Activated CD4-positive, alpha-beta memory T cell treated with anti-CD3 and anti-CD28 coated beads, Interleukin-2, amount 10 ng/mL, durations not matched to agents 7 days and 5 days (primary cell): ENCODE results near the gene SGPL1. TPM values are rescaled to one million over a fixed set of nuclear protein-coding genes. Genes with fewer than 3 reads are reported as not detected.

Source experiments
- CTCF ChIA-PET: fragments of 350-600 bp; sonication (Branson Sonifier 250); formaldehyde crosslinking; loops from one replicate; lab custom pipeline; 2021; ENCODE audit warnings: antibody characterized with exemption, inconsistent platforms; lab: Charles Lee
- POLR2A ChIA-PET: fragments of 350-600 bp; sonication (Branson Sonifier 250); formaldehyde crosslinking; loops from one replicate; lab custom pipeline; 2021; ENCODE audit warnings: antibody characterized with exemption; lab: Charles Lee
- DNase-seq: peaks from one replicate; pipeline ENCODE4 v3.0.0-alpha.2; 2020
- H3K27ac Mint-ChIP-seq: one replicate; pipeline ENCODE4 v1.8.0; 2021; ENCODE audit warnings: mild to moderate bottlenecking, mixed read lengths
- H3K27me3 Mint-ChIP-seq: one replicate; pipeline ENCODE4 v1.8.0; 2021; ENCODE audit warnings: mixed read lengths
- H3K36me3 Mint-ChIP-seq: one replicate; pipeline ENCODE4 v1.8.0; 2021; ENCODE audit warnings: low read depth, mixed read lengths
- H3K4me1 Mint-ChIP-seq: one replicate; pipeline ENCODE4 v1.8.0; 2021; ENCODE audit warnings: mixed read lengths
- H3K4me3 Mint-ChIP-seq: one replicate; pipeline ENCODE4 v1.8.0; 2021; ENCODE audit warnings: mild to moderate bottlenecking, mixed read lengths
- H3K9me3 Mint-ChIP-seq: one replicate; pipeline ENCODE4 v1.8.0; 2021; ENCODE audit warnings: mixed read lengths
- total RNA-seq, 2 experiments: library from RNA; stranded (reverse); gene quantifications; one replicate each; pipeline ENCODE4 v1.2.3, GENCODE V29; 2021

Gene SGPL1
- total RNA-seq, 2 experiments from 2014 or later: 25.8 to 28.5 TPM

- Mint-ChIP-seq H3K36me3 (no peaks in the 10 kb centered on the region), H3K27ac (no peak overlapping the region), H3K27me3 (no peaks in the 10 kb centered on the region), H3K4me3 (no peak overlapping the region), H3K4me1 (peaks cover under 1% of the 10 kb centered on the region), H3K9me3 (no peaks in the 10 kb centered on the region)
- ChIA-PET POLR2A (no interaction called here), CTCF (no interaction called here)
- no peak for DNase-seq
These were observed 6.6 kb upstream of the SGPL1 start for GRCh38 chr10:70809011-70809611.

GRCh38 chr10:70809726-70810125 is 6.0 kb upstream of the SGPL1 start:
- CTCF ChIA-PET: interaction anchor here (1.1 kb wide), 1 partner anchor 69 kb away, joined by 3 read pairs; no protein-coding TSS in a partner anchor
- DNase-seq: no peak
- Mint-ChIP-seq H3K27ac (no peak overlapping the region), H3K9me3 (no peaks in the 10 kb centered on the region), H3K4me3 (no peak overlapping the region), H3K36me3 (no peaks in the 10 kb centered on the region), H3K27me3 (no peaks in the 10 kb centered on the region), H3K4me1 (peaks cover 3% of the 10 kb centered on the region)
- POLR2A ChIA-PET: no interaction called here

- Mint-ChIP-seq H3K9me3 (no peaks in the 10 kb centered on the region), H3K27me3 (no peaks in the 10 kb centered on the region), H3K4me1 (peaks cover 6% of the 10 kb centered on the region), H3K27ac (no peak overlapping the region), H3K4me3 (no peak overlapping the region), H3K36me3 (no peaks in the 10 kb centered on the region)
- ChIA-PET POLR2A (no interaction called here), CTCF (interaction anchor here (0.7 to 0.8 kb wide), 2 partner anchors 19 to 77 kb away, joined by 3 read pairs; no protein-coding TSS in a partner anchor)
- no peak for DNase-seq
These were observed 4.8 kb upstream of the SGPL1 start for GRCh38 chr10:70810967-70811366.

DNA sequence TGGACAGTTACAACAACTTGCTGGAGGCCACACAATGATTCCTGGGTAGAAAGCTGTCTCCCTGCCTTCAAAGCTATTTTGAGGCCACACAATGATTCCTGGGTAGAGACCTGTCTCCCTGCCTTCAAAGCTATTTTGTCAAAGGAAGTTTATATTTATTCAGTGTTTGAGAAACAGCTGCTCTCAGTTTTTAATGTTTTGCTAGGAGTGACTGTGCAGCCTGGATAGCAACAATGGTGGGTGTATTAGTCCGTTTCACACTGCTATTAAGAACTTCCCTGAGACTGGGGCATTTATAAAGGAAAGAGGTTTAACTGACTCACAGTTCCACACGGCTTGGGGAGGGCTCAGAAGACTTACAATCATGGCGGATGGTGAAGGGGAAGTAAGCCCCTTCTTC is 3.9 kb upstream of the SGPL1 start:
- ChIA-PET CTCF (interaction anchor here (0.8 kb wide), 1 partner anchor 76 kb away, joined by 3 read pairs; no protein-coding TSS in a partner anchor), POLR2A (no interaction called here)
- Mint-ChIP-seq H3K36me3 (no peaks in the 10 kb centered on the region), H3K27me3 (no peaks in the 10 kb centered on the region), H3K4me3 (no peak overlapping the region), H3K27ac (no peak overlapping the region), H3K4me1 (peaks cover 12% of the 10 kb centered on the region), H3K9me3 (no peaks in the 10 kb centered on the region)
- no peak for DNase-seq

DNA sequence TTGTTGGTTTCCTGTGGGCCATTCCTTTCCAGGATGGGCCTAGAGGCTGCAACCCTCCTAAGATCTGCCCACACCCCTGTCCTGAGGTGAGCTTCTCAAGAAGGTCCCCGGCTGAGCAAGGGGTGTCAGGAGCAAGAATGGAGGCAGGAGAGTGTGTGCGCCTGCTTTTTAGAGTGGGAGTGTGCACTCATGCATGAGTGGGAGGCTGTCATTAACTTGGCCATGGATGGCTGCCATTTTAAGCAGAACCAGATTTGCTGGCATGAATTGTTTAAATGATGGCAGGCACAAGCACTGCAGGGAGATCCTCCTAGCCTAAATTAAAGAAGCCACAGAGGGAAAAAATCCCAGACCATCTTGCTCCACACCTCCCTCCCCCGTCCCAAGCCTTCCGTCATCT is 2.9 kb upstream of the SGPL1 start:
- Mint-ChIP-seq H3K36me3 (peaks cover 5% of the 10 kb centered on the region), H3K27me3 (no peaks in the 10 kb centered on the region), H3K27ac (no peak overlapping the region), H3K9me3 (no peaks in the 10 kb centered on the region), H3K4me1 (peaks cover 17% of the 10 kb centered on the region), H3K4me3 (no peak overlapping the region)
- ChIA-PET POLR2A (no interaction called here), CTCF (interaction anchor here (1.6 kb wide), 1 partner anchor 254 kb away, joined by 4 read pairs; no protein-coding TSS in a partner anchor)
- no peak for DNase-seq

- no peaks in the 10 kb centered on the region for H3K27me3 Mint-ChIP-seq
- H3K36me3 Mint-ChIP-seq: peaks cover 6% of the 10 kb centered on the region
- no peaks in the 10 kb centered on the region for H3K9me3 Mint-ChIP-seq
- ChIA-PET POLR2A (interaction anchor here (1.4 kb wide), 1 partner anchor 68 kb away, joined by 3 read pairs; no protein-coding TSS in a partner anchor), CTCF (interaction anchor here (1.1 to 1.6 kb wide), 2 partner anchors 10 to 255 kb away, joined by 3 to 4 read pairs; no protein-coding TSS in a partner anchor)
- H3K4me3 Mint-ChIP-seq: peak overlapping the region; percentile 8
- no peak for DNase-seq
- H3K4me1 Mint-ChIP-seq: peaks cover 19% of the 10 kb centered on the region
- no peak overlapping the region for H3K27ac Mint-ChIP-seq
These were observed 1.6 kb upstream of the SGPL1 start for GRCh38 chr10:70814126-70814525.

GRCh38 chr10:70816220-70816894 is 609 bp downstream of the SGPL1 start:
- Mint-ChIP-seq H3K4me1 (peaks cover 25% of the 10 kb centered on the region), H3K4me3 (peak overlapping the region; percentile 91), H3K36me3 (peaks cover 12% of the 10 kb centered on the region), H3K27ac (peak overlapping the region; percentile 77), H3K9me3 (no peaks in the 10 kb centered on the region), H3K27me3 (no peaks in the 10 kb centered on the region)
- ChIA-PET POLR2A (interaction anchor here (1.1 to 1.2 kb wide), 2 partner anchors 13 to 48 kb away, joined by 3 read pairs; no protein-coding TSS in a partner anchor), CTCF (interaction anchor here (1.3 to 2.1 kb wide), 5 partner anchors 35 to 266 kb away, joined by 3 to 18 read pairs (median 5); no protein-coding TSS in a partner anchor)
- DNase-seq: peak; percentile 42

- H3K4me3 Mint-ChIP-seq: no peak overlapping the region
- no peak overlapping the region for H3K27ac Mint-ChIP-seq
- H3K4me1 Mint-ChIP-seq: peaks cover 21% of the 10 kb centered on the region
- no peak for DNase-seq
- no peaks in the 10 kb centered on the region for H3K9me3 Mint-ChIP-seq
- H3K36me3 Mint-ChIP-seq: peaks cover 12% of the 10 kb centered on the region
- no peaks in the 10 kb centered on the region for H3K27me3 Mint-ChIP-seq
- ChIA-PET CTCF (interaction anchor here (1.0 kb wide), 1 partner anchor 18 kb away, joined by 3 read pairs; no protein-coding TSS in a partner anchor), POLR2A (interaction anchor here (0.5 kb wide), 1 partner anchor 265 kb away, joined by 3 read pairs; no protein-coding TSS in a partner anchor)
These were observed 5.4 kb downstream of the SGPL1 start for GRCh38 chr10:70820976-70821750.

- Mint-ChIP-seq H3K4me1 (peaks cover 17% of the 10 kb centered on the region), H3K36me3 (peaks cover 12% of the 10 kb centered on the region), H3K4me3 (no peak overlapping the region), H3K27ac (no peak overlapping the region), H3K27me3 (no peaks in the 10 kb centered on the region), H3K9me3 (no peaks in the 10 kb centered on the region)
- DNase-seq: no peak
- ChIA-PET CTCF (interaction anchor here (1.0 kb wide), 1 partner anchor 17 kb away, joined by 3 read pairs; no protein-coding TSS in a partner anchor), POLR2A (interaction anchor here (0.5 kb wide), 1 partner anchor 266 kb away, joined by 3 read pairs; no protein-coding TSS in a partner anchor)
These were observed 6.5 kb downstream of the SGPL1 start for GRCh38 chr10:70822076-70822820.

GRCh38 chr10:70827086-70827757 is 11.5 kb downstream of the SGPL1 start:
- no peak for DNase-seq
- H3K27ac Mint-ChIP-seq: no peak overlapping the region
- no peaks in the 10 kb centered on the region for H3K9me3 Mint-ChIP-seq
- no peak overlapping the region for H3K4me3 Mint-ChIP-seq
- ChIA-PET POLR2A (no interaction called here), CTCF (no interaction called here)
- H3K27me3 Mint-ChIP-seq: no peaks in the 10 kb centered on the region
- H3K4me1 Mint-ChIP-seq: peaks cover 9% of the 10 kb centered on the region
- peaks cover 10% of the 10 kb centered on the region for H3K36me3 Mint-ChIP-seq

DNA sequence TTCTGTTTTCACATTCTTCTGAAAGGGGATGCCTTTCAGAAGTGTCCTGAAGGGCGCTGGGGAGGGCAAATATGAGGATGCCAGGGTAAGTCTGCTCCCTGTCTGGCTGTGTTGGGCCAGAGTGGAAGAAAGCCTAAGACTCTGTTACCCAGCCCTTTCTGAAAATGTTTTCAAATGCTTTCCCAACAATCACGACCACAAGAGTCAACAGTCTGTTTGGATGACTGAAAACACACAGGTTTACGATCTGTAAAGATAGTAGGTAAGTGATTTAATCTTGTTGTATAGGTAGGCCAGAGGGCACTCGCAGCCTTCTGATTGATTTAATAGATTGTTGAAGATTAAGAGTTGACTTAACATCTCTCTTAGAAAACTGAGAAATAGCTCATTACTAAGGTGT is 13.2 kb downstream of the SGPL1 start:
- Mint-ChIP-seq H3K27me3 (no peaks in the 10 kb centered on the region), H3K9me3 (no peaks in the 10 kb centered on the region), H3K4me3 (no peak overlapping the region), H3K36me3 (peaks cover 10% of the 10 kb centered on the region), H3K4me1 (peaks cover 20% of the 10 kb centered on the region), H3K27ac (no peak overlapping the region)
- ChIA-PET CTCF (no interaction called here), POLR2A (interaction anchor here (1.3 kb wide), 1 partner anchor 13 kb away, joined by 3 read pairs; no protein-coding TSS in a partner anchor)
- no peak for DNase-seq
